ENCODE data around the gene XXYLT1.

GRCh38 chr3:195274259-195274966 lies 3.5 kb upstream of the XXYLT1 start:
- TF ChIP-seq, protein P1, sequence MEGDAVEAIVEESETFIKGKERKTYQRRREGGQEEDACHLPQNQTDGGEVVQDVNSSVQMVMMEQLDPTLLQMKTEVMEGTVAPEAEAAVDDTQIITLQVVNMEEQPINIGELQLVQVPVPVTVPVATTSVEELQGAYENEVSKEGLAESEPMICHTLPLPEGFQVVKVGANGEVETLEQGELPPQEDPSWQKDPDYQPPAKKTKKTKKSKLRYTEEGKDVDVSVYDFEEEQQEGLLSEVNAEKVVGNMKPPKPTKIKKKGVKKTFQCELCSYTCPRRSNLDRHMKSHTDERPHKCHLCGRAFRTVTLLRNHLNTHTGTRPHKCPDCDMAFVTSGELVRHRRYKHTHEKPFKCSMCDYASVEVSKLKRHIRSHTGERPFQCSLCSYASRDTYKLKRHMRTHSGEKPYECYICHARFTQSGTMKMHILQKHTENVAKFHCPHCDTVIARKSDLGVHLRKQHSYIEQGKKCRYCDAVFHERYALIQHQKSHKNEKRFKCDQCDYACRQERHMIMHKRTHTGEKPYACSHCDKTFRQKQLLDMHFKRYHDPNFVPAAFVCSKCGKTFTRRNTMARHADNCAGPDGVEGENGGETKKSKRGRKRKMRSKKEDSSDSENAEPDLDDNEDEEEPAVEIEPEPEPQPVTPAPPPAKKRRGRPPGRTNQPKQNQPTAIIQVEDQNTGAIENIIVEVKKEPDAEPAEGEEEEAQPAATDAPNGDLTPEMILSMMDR (IDR thresholded peaks at IDR 0.05), result no peak
- no peak for TF ChIP-seq EP300 (IDR thresholded peaks at IDR 0.05)

Measured in tibial nerve (tissue), 4 donors.